WERI-Rb-1 (cell line): ENCODE measurements around the gene FAM32A.

ENCODE experiments used
- DNase-seq: peaks from one replicate; pipeline ENCODE4 v3.0.0-alpha.2; 2020
- H3K27ac ChIP-seq: fragments of 250-450 bp; sonication (Bioruptor Pico); 2 replicates; pipeline ENCODE4 v1.5.1; 2020; ENCODE audit warnings: mild to moderate bottlenecking, moderate library complexity
- H3K27me3 ChIP-seq: fragments of 250-450 bp; sonication (Bioruptor Pico); 2 replicates; pipeline ENCODE4 v1.5.1; 2021; ENCODE audit warnings: mild to moderate bottlenecking, low read depth, moderate library complexity; ENCODE audit not compliant: insufficient read depth, severe bottlenecking
- H3K36me3 ChIP-seq: fragments of 250-450 bp; sonication (Bioruptor Pico); 2 replicates; pipeline ENCODE4 v1.5.1; 2020; ENCODE audit warnings: mild to moderate bottlenecking, moderate library complexity
- H3K4me3 ChIP-seq: 2 replicates; pipeline ENCODE4 v1.5.1; 2011; ENCODE audit warnings: low read depth, mild to moderate bottlenecking, control low read depth, low read length
- H3K9me3 ChIP-seq: fragments of 250-450 bp; sonication (Bioruptor Pico); 2 replicates; pipeline ENCODE4 v1.5.1; 2021; ENCODE audit warnings: mild to moderate bottlenecking, moderate library complexity; ENCODE audit not compliant: severe bottlenecking
- TF ChIP-seq, protein P1 (sequence below): IDR thresholded peaks from 2 replicates; pipeline ENCODE4 v1.5.1; 2011; ENCODE audit warnings: low read depth, mild to moderate bottlenecking, control low read depth, inconsistent platforms, low read length

The FAM32A gene

DNA sequence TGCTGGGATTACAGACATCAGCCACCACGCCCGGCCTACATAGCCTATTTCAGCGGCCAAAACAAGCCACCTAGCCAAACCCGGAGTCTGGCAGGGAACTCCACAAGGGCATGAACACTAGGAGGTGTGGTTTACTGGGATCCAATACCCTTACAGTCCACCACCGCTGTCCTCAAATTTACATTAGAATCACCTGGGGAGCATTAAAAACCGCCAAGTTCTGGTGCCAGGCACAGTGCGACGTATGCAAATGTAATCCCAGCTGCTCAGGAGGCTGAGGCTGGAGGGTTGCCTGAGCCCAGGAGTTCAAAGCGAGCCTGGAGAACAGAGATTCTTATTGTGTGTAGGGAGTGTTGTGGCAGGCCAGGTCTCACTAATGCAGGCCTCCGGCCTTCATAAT lies 8.3 kb downstream of the FAM32A start:
- TF ChIP-seq, protein P1, sequence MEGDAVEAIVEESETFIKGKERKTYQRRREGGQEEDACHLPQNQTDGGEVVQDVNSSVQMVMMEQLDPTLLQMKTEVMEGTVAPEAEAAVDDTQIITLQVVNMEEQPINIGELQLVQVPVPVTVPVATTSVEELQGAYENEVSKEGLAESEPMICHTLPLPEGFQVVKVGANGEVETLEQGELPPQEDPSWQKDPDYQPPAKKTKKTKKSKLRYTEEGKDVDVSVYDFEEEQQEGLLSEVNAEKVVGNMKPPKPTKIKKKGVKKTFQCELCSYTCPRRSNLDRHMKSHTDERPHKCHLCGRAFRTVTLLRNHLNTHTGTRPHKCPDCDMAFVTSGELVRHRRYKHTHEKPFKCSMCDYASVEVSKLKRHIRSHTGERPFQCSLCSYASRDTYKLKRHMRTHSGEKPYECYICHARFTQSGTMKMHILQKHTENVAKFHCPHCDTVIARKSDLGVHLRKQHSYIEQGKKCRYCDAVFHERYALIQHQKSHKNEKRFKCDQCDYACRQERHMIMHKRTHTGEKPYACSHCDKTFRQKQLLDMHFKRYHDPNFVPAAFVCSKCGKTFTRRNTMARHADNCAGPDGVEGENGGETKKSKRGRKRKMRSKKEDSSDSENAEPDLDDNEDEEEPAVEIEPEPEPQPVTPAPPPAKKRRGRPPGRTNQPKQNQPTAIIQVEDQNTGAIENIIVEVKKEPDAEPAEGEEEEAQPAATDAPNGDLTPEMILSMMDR = no peak
- no peaks in the 10 kb centered on the region for H3K9me3 ChIP-seq
- no peak overlapping the region for H3K27ac ChIP-seq
- no peaks in the 10 kb centered on the region for H3K27me3 ChIP-seq
- DNase-seq = no peak
- H3K36me3 ChIP-seq = peaks cover 27% of the 10 kb centered on the region
- H3K4me3 ChIP-seq = no peak overlapping the region

DNA sequence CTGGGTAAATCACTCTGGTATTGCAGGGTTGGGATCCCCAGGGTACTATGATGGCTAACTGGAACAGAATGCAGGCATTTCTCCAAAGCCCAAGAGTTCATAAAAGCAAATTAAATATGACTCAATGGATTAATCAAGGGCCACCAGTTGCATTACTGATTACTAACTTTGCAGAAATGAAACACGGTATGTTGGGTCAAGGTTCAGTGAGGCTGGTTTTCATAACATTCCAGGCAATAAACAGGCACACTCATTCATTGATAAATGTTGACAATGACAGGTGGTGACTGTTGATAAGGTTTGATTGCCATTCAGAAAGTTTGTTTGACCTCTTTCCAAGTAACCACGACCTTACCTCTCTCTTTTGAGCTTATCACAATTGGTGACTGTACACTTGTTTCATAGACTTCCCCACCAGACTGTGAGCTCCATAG lies 12.0 kb downstream of the FAM32A start:
- peak overlapping the region; percentile 100 for H3K4me3 ChIP-seq
- TF ChIP-seq, protein P1 = no peak
- H3K27ac ChIP-seq = peak overlapping the region; percentile 58
- peaks cover 17% of the 10 kb centered on the region; the same call in 1 of the 2 replicates for H3K36me3 ChIP-seq
- H3K27me3 ChIP-seq = no peaks in the 10 kb centered on the region
- DNase-seq = no peak
- no peaks in the 10 kb centered on the region for H3K9me3 ChIP-seq

DNA sequence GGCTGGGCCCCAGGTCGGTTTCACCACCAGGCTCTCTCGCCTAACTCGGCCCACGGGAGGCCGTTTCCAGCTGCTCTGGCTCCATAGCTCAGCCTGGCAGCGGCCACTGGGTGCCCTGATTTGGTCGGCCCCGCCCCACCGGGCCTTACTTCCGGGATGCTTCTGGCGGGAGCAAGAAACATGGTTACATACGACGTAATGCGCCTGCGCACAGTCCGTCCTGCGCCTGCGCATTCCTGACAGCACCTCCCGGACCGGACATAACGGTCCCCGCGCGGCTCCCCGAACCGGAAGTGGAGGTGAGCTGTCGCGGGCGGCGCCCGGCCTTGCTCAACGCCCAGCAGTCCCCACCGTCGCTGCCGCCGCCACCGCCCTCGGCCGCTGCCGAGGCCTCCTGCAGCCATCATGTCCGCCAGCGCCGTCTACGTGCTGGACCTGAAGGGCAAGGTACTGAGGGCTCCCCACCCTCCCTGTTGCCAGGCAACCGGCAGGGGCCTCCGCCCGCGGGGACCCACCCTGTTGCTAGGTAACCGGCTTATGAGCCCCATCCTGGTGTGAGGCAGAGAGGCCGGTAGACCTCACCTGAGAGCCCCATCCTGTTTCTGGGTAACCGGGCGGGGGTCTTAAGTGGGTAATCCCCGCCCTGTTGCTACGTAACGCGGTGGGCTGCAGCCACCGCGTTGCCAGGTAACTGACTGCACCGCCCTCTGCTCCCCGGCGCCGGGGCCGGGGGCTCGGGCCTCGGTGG lies 12.6 kb downstream of the FAM32A start, which contains the start of gene AP1M1:
TSS of gene AP1M1 (plus strand) at position 290 of the 748 bp plus-strand sequence. CDS start at position 406, 116 bp downstream.
- Histone ChIP-seq H3K36me3 (peaks cover 17% of the 10 kb centered on the region; the same call in 1 of the 2 replicates), H3K4me3 (peak within 1 kb of the TSS; percentile 100), H3K9me3 (no peaks in the 10 kb centered on the region), H3K27me3 (no peaks in the 10 kb centered on the region), H3K27ac (peak within 1 kb of the TSS; percentile 58)
- TF ChIP-seq, protein P1 = no peak
- peak; percentile 98 for DNase-seq

DNA sequence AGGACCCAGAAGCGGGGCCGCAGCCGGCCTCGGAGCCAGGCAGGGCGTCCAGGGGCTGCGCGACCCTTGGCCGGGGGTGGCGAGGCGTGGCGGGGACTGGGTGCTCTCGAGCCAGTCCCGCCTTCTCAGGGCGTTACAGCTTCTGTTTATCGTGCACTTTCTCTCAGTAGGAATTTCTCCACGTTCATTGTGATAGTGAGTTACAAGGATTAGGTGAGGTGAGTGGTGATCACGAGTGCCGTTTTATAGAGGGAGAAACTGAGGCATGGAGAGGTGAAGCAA lies 13.1 kb downstream of the FAM32A start:
- Histone ChIP-seq H3K27me3 (no peaks in the 10 kb centered on the region), H3K27ac (peak overlapping the region; percentile 58), H3K4me3 (peak overlapping the region; percentile 100), H3K9me3 (no peaks in the 10 kb centered on the region), H3K36me3 (peaks cover 19% of the 10 kb centered on the region; the same call in 1 of the 2 replicates)
- TF ChIP-seq, protein P1 = no peak
- DNase-seq = no peak

DNA sequence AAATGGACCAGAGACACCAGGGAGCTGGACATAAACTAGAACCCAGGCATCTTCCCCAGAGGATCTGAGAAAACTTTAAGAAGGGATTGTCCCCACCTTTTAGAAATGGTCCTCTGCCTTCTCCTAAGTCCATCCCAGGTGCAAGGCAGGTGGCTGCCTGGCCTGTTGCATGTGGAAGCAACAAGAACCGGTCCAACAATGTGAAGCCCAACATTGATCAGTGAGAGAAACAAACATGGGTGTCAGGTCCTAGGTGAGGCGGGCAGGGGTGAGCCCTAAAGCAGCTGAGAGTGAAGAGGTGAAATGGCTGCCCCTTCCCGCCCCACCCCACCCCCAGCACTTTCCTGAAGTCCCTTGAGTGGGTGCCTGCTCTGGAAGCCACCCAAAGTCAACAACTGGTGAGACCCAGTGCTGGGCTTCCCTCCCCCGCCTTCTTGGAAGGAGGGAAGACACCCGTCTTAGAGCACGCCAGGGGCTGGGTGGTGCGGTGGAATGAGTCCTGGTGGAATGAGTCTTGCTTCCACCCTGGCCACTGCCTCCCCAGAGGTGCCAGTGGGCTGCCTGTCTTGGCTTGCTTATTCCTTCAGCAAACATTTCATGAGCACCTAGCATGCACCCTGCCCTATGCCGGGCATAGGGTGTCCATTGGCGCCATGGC lies 14.2 kb downstream of the FAM32A start:
- Histone ChIP-seq H3K27ac (no peak overlapping the region), H3K4me3 (no peak overlapping the region), H3K27me3 (no peaks in the 10 kb centered on the region), H3K9me3 (no peaks in the 10 kb centered on the region), H3K36me3 (peaks cover 19% of the 10 kb centered on the region; the same call in 1 of the 2 replicates)
- TF ChIP-seq, protein P1 = no peak
- no peak for DNase-seq
